ENCODE results near the gene DGKD.
"Not testable (repeated sequence)": the region's sequence is repeated elsewhere in the genome, so short reads cannot be mapped to it uniquely, and the experiment has no call there.

- TF ChIP-seq CTCF (conservative IDR thresholded peaks at IDR 0.05 in 1 of 2, IDR thresholded peaks at IDR 0.05 in 1 of 2; ENCODE audit: low read depth in 1 of 2, low read length in 2 of 2); EZH2 (IDR thresholded peaks at IDR 0.05; ENCODE audit: low read length, missing control alignments): not testable (repeated sequence)
Measured at GRCh38 chr2:233374776-233375175, 20.5 kb downstream of the DGKD start.

Measured in fibroblast of lung (primary cell).